A673 (cell line): ENCODE results near the gene ZNF362.

Source experiments
- CTCF ChIP-seq: fragments of 300-800, 200-600 bp; sonication (generic); conservative IDR thresholded peaks from 2 replicates; pipeline ENCODE4 v1.5.1; 2017; ENCODE audit warnings: low read depth, mild to moderate bottlenecking, antibody characterized with exemption, low read length, moderate library complexity, mixed read lengths
- EZH2 ChIP-seq: fragments of 200-600 bp; sonication (generic); IDR thresholded peaks from 2 replicates; pipeline ENCODE4 v1.6.1; 2017; ENCODE audit warnings: borderline replicate concordance, low read depth, mild to moderate bottlenecking, mixed read lengths, antibody characterized with exemption, low read length; ENCODE audit not compliant: poor library complexity, severe bottlenecking

DNA sequence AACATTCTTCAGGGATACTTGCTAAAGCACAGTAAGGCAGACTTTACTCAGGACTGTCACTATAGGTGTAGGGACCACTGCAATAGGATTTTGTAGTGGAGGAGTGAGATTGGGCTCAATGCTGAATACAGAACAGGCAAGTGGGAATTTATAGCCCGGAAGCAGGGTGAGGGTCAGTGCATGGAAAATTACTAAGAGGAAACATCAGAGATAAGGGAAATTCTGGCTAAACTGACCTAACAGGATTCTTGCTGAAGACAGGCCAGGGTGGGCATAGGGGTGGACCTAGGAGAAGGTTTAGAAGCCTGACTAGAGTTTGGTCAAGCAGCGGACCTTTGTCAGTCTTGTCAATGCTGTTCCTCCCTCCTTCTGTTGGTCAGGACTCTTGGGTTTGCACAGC lies 20.8 kb upstream of the ZNF362 start:
- TF ChIP-seq CTCF: no peak
- no peak for TF ChIP-seq EZH2
